ENCODE measurements around the gene MGLL. TPM values are rescaled to one million over a fixed set of nuclear protein-coding genes. Genes with fewer than 3 reads are reported as not detected.
"Not testable (repeated sequence)": the region's sequence is repeated elsewhere in the genome, so short reads cannot be mapped to it uniquely, and the experiment has no call there.

The MGLL gene
- total and polyA plus RNA-seq, 9 donors: 4.5 to 22.4 (median 13.3) TPM

DNA sequence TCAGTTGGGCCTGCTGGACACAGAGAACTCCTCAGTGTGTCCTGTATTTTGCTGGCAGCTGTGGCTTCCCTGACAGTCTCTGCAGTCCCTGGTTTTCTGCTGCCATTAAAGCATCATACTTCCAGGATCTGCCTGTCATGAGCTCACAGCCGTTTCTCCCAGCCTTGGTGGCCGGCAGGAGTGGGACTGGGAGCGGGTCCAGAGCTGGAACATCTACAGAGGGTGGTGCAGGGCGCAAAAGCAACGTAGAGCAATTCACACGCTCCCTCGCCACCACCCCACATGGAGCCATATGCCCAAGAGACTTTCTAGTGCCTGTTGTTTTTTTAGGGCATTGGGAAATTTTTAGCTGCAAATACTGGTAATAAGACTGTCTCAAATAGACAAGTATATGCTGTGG, 116.0 kb downstream of the MGLL start:
- intact Hi-C loops (cut with DNase I): no loop called here
- WGBS, 3 donors: 80 to 85% (median 81%) methylated on average over 7 of the region's 7 CpGs
- Histone ChIP-seq H3K4me3 (no peak overlapping the region), H3K27ac (no peak overlapping the region), H3K36me3 (no peaks in the 10 kb centered on the region), H3K9me3 (no peaks in the 10 kb centered on the region), H3K27me3 (no peaks in the 10 kb centered on the region), H3K4me1 (ENCODE audit: insufficient read depth) (peaks cover 3% of the 10 kb centered on the region)
- TF ChIP-seq, protein P1, sequence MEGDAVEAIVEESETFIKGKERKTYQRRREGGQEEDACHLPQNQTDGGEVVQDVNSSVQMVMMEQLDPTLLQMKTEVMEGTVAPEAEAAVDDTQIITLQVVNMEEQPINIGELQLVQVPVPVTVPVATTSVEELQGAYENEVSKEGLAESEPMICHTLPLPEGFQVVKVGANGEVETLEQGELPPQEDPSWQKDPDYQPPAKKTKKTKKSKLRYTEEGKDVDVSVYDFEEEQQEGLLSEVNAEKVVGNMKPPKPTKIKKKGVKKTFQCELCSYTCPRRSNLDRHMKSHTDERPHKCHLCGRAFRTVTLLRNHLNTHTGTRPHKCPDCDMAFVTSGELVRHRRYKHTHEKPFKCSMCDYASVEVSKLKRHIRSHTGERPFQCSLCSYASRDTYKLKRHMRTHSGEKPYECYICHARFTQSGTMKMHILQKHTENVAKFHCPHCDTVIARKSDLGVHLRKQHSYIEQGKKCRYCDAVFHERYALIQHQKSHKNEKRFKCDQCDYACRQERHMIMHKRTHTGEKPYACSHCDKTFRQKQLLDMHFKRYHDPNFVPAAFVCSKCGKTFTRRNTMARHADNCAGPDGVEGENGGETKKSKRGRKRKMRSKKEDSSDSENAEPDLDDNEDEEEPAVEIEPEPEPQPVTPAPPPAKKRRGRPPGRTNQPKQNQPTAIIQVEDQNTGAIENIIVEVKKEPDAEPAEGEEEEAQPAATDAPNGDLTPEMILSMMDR (IDR thresholded peaks at IDR 0.05): no peak
- no peak for TF ChIP-seq POLR2A (IDR thresholded peaks at IDR 0.05)
- no peak for TF ChIP-seq EP300 (IDR thresholded peaks at IDR 0.05)
- peak in 1 of 5 donors; percentile 7 for DNase-seq

DNA sequence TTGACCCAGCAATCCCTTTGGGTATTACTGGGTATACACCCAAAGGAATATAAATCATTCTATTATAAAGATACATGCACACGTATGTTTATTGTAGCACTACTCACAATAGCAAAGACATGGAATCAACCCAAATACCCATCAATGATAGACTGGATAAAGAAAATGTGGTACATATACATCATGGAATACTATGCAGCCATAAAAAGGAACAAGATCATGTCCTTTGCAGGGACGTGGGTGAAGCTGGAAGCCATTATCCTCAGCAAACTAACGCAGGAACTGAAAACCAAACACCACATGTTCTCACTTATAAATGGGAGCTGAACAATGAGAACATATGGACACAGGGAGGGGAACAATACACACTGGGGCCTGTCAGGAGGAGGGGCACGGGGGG, 117.5 kb downstream of the MGLL start:
- WGBS, 3 donors: 91 to 97% (median 92%) methylated on average over 4 of the region's 4 CpGs
- DNase-seq; intact Hi-C loops (cut with DNase I); H3K27ac ChIP-seq; H3K4me1 ChIP-seq (ENCODE audit: insufficient read depth); H3K4me3 ChIP-seq; H3K36me3 ChIP-seq; H3K9me3 ChIP-seq; H3K27me3 ChIP-seq: not testable (repeated sequence)

DNA sequence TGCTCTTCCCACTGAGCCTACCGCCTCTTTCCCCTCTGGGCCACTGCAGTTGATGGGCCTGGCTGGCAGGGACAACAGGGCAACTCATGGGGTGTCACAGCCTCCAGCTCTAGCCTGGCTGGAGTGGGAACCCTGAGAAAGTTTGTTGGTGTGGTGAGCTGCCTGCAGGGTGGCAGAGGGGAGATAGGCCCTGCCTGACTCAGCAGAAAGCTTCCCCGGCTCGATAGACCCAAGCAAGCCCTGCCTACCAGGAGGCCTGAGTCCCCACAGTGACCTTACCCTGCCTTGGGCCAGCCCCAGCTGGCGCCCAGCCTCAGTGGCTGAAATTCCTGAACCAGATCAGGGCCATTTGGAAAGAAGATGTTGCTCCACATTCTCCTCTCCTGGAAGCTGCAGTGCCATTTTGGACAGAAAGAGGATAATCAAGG, 120.2 kb downstream of the MGLL start:
- Histone ChIP-seq H3K36me3 (no peaks in the 10 kb centered on the region), H3K27me3 (no peaks in the 10 kb centered on the region), H3K4me1 (ENCODE audit: insufficient read depth) (peaks cover 8% of the 10 kb centered on the region), H3K9me3 (no peaks in the 10 kb centered on the region), H3K4me3 (no peak overlapping the region), H3K27ac (no peak overlapping the region)
- TF ChIP-seq, protein P1 (IDR thresholded peaks at IDR 0.05): no peak
- intact Hi-C loops (cut with DNase I): no loop called here
- peak in 2 of 5 donors; percentile 16 to 34 for DNase-seq
- 59 to 72% (median 59%) methylated on average over 4 of the region's 4 CpGs for WGBS, 3 donors

DNA sequence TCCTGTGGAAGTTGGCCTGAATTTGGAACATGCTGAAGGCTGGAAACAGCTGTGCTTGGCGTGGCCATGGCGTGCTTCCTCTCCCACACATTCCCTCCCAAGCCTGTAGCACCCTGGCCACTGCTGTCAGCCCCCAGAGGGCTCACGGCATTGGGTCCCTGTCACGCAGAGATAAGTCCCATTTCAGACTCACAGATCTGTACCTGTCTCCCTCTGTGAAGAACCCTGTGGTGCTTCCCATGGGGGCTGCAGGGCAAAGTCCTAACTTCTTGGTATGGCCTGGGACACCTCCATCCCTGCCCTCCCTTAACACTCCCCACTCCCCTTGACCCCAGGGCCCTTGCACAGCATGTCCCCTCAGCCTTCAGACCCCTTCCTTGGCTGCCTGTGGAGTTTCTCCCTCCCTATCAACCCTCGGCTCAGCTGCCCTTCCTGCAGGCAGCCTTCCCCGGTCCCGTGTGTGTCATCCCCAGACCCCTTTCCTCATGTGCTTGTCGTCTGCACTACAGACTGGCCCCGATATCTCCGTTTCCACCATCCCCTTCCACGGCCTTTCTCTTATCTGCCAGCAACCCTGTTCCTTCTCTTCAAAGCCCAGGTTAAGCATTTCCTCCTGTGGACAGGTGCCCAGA, 120.9 kb downstream of the MGLL start:
- H3K4me3 ChIP-seq: no peak overlapping the region
- WGBS, 3 donors: 59 to 64% (median 62%) methylated on average over 11 of the region's 11 CpGs
- peaks cover 13% of the 10 kb centered on the region for H3K4me1 ChIP-seq (ENCODE audit: insufficient read depth)
- no peak for TF ChIP-seq EP300 (IDR thresholded peaks at IDR 0.05)
- TF ChIP-seq POLR2A (IDR thresholded peaks at IDR 0.05): no peak
- TF ChIP-seq, protein P1 (IDR thresholded peaks at IDR 0.05): no peak
- H3K9me3 ChIP-seq: no peaks in the 10 kb centered on the region
- peak in 2 of 5 donors; percentile 15 to 30 for DNase-seq
- H3K36me3 ChIP-seq: no peaks in the 10 kb centered on the region
- H3K27me3 ChIP-seq: no peaks in the 10 kb centered on the region
- H3K27ac ChIP-seq: no peak overlapping the region
- intact Hi-C loops (cut with DNase I): no loop called here

DNA sequence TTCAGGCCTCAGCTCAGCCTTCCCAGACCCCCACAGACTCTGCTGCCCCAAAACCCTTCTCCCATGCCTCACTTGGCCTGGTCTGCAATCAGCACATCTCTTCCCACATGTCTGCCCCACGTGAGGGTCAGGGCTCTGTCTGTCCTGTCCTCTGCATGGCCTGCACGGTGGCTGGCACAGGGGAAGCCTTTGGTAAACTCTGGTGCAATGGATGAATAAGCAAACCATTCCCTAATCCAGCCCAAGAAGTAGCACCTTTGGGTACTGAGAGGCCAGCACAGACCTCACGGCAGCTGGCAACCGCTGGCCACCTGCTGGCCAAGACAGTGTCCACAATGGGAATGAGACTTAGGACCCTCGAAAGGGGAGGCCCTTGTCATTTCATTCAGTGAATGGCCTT, 121.9 kb downstream of the MGLL start:
- intact Hi-C loops (cut with DNase I): no loop called here
- H3K27me3 ChIP-seq: no peaks in the 10 kb centered on the region
- H3K36me3 ChIP-seq: no peaks in the 10 kb centered on the region
- WGBS, 3 donors: 72 to 83% (median 75%) methylated on average over 5 of the region's 5 CpGs
- H3K9me3 ChIP-seq: no peaks in the 10 kb centered on the region
- no peak overlapping the region for H3K4me3 ChIP-seq
- peak in 2 of 5 donors; percentile 5 to 23 for DNase-seq
- peaks cover 13% of the 10 kb centered on the region for H3K4me1 ChIP-seq (ENCODE audit: insufficient read depth)
- no peak overlapping the region for H3K27ac ChIP-seq
- TF ChIP-seq POLR2A (IDR thresholded peaks at IDR 0.05) (no peak), EP300 (IDR thresholded peaks at IDR 0.05) (no peak)
- TF ChIP-seq, protein P1 (IDR thresholded peaks at IDR 0.05): no peak

Measured in ovary (tissue), 9 donors.